Stimulated activated naive CD4-positive, alpha-beta T cell treated with Interleukin-2 at 50 U/mL for 16 hours (primary cell): Measurements from ENCODE around the gene INKA2.

Experiments used
- DNase-seq: peaks from one replicate; lab custom pipeline; 2025; lab: John Stamatoyannopoulos, UW

INKA2 gene

DNA sequence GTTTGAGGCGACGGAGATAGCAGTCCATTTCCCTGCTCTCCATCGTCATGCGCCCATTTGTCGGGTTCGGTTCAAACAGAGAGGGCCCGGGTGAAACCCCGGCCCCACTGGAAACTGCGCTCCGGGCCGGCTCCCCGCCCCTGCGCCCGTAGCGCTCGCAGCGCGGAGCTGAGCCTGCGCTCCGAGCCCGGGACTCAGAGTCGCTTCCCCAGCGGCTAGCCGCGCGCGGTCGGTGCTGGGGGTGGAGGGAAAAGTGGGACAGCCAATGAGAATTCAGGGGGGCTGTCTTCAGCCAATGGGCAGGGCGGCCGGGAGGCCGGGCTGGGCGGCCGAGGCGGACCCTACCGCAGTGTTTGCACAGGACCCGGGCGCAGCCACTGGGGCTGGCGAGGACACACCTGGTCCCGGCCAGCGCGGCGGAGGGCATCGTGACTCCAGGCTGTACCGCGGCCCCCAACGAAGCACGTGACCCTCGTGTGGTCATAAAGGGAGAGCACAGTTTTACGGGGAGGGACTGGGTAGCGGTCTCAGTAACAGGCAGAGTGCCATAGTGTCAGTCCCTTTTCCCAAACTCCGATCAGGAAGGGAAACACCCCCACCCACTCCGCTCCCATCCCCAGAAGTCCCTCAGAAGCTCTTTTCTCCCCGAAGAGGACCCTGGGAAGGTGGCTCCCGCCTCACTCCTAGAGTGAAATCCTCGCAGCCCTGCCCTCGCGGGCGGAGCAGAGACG is at the start of gene INKA2:
Gene INKA2 (minus strand): TSS at position 202 of the 731 bp plus-strand sequence. CDS start 153 bp downstream, at position 49.
- peak; percentile 67 for DNase-seq

- no peak for DNase-seq
Measured at GRCh38 chr1:111786669-111787207, 47.5 kb upstream of the INKA2 start.

DNA sequence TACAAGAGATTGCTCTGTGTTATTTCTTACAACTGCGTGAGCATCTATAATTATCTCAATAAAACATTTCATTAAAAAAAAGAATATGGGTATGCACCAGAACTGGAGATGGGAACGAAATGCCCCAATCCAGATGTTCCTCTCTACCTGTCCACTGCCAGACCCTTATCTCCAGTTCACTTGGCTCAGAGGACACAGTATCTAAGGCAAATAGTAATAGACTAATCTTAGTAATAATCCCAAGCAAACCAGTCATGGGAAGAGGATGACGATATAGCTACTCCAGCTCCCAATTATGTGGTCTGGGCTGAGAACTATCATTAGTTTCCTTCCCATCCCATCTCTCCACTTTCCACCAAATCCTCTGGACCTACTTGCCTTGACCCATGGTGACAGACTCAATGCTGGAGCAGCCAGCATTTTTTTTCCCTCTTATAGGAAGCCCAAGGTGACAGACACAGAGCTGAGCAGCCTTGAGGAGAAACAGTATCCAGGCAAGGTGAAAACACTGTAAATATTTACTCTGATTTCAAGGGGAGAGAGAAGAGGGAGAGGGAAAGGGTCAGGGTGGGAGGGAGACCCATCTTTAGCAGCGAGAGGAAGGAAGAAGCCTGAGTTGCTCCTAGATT is 45.2 kb upstream of the INKA2 start:
- no peak for DNase-seq

DNA sequence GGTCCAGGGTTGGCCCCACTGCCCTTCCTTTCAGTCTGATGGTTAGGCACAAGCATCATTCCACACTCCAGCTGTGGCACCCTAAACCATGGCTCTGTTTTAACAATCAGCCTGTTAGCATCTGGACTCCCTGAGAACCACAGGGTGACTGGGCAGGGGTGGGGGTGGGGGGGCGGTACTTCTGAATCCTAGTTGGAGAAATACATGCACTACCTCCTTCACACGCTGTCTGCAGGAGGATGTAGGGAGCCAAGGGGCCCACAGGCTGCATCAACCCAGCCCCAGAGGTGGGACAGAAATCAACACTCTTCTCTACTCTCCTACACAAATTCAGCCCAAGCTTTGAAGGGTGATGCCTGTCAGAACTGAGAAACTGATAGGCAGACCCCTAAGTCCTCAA is 40.4 kb upstream of the INKA2 start:
- DNase-seq: no peak

DNA sequence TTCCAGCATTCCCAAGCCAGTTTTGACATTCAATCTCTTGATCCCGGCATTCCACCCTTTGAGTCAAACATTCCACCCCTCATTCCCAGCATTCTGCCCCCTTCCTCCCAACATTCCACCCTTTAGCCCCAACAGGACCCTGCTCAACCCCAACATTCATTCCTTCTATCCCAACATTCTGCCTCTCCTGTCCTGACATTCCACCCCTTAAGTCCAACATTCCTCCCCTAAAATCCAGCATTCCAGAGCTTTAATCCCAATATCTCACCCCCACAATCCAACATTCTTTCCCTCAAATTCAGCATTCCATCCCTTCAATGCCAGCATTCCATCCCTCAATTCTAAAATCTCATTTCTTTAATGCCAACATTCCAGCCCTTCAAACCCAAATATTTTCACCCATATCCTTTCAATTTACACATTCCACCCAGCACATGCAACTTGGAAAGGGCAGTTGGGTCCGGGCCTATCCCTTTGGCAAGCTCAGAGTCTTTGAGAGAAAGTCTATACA is 39.4 kb upstream of the INKA2 start:
- no peak for DNase-seq

GRCh38 chr1:111778066-111778465 is 38.9 kb upstream of the INKA2 start:
- no peak for DNase-seq

DNA sequence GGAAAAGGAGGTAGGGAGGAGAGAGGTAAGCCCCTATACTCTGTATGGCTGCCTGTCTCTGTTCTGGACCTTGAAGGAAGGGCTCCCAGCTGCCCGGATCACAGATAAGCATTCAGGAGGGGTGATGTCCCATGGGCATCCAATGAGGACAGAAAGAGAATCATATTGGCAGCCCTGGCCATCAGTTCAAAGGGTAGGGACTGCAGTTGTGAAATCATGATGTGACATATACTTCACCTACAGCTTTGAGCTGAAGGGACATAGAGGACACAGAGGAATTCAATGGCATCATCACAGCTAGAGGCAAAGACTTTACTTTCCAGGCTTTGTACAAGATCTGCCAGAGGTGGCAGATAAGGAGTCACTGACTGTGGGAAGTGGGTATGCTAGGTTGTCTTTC is 38.1 kb upstream of the INKA2 start:
- no peak for DNase-seq

DNA sequence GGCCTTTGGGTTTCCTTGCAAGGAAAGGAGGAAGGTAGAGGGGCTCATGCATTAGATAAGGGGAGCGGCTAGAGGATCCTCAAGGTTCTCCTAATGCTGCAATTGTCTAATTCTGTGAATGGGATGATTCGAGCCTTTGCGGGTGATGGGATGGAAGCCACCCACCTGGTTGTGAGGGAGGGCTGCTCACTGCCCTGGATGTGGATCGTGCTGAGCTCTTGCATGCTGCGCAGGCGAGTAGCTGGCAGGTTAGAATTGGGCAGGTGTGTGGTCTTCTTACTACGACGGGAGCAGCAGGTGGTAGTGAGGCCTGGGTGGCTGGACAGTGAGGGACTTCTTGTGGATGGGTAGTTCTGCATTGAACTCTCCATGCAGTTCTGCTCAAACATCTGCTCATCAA is 37.7 kb upstream of the INKA2 start:
- DNase-seq: no peak

DNA sequence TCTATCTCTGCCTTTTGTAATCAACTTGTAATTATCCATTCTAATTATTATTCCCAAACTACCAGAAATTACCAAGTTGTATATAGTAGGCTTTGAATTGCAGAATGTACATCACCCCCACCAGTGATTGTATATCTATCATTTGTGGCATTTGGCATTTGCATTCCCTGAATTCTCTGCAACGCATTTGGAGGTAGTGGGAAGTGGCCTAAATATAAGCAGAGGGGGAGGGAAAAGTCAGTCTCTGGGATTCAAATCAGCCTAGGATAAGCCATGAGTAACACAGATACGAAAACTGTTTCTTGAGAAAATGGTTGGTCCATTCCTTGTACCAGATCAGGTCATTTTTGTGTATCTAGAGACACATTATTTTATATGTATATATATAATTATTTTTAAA is 37.2 kb upstream of the INKA2 start:
- DNase-seq: no peak

DNA sequence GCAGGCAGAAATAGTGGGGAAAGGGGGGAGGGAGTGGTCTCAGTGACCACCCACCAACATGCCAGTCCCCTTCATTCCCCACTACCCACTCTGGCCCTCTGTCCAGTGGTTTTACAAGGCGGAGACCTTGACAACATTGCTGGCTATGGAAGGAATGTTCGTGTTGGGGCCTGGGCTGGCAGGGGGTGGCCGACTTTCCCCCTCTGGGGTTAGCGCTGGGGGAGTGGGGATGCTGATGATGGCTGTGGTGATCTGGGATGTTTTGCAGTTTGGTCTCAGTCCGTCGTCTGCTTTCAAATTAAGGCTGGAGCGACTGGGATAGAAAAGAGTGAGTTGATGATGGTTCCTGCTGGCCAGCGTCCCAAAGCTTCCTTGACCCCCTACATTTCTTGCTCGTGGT is 36.8 kb upstream of the INKA2 start:
- DNase-seq: no peak

DNA sequence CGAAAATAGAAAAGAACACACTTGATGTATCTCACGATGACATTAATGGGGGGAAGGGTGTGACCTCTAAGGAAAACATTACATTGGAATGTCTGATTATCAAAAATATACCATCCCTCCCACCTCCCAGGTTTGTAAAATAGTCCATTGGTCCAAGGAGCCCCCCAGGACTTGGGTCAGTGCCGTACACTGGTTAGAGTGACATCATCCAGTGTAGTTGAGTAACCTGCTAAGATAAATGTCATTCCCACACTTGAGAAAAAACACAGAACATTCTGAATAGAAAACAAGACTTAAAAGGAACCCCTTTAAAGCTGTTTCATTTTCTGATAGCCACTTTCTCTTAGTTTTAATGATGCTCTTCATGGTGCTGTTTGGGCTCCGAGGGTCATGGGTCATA is 31.7 kb upstream of the INKA2 start:
- no peak for DNase-seq

- DNase-seq: peak; percentile 1
Measured at GRCh38 chr1:111769517-111770146, 30.4 kb upstream of the INKA2 start.

GRCh38 chr1:111768625-111769024 is 29.4 kb upstream of the INKA2 start:
- DNase-seq: no peak

- no peak for DNase-seq
Measured at GRCh38 chr1:111768023-111768422, 28.8 kb upstream of the INKA2 start.

GRCh38 chr1:111762332-111762731 is 23.1 kb upstream of the INKA2 start:
- no peak for DNase-seq

DNA sequence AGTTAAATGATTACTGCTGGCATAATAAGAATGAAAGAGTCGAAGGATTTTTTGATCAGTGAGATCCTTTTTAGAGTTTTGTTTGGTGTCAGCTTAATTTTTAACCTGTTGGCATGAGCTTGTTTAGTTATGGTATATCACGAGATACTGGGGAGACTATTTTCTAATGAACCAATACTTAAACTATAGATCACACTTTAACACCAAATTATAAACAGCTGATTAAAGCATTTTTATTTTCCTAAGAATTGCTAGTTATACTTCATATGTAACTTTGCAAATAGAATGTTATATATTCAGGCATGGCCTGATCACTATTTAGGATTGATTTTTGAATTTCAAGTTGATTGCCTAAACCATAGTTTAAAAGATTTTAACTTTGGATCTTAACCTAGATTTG is 22.5 kb upstream of the INKA2 start:
- no peak for DNase-seq

GRCh38 chr1:111758373-111758772 is 19.2 kb upstream of the INKA2 start:
- DNase-seq: no peak

GRCh38 chr1:111756124-111756513 is 16.9 kb upstream of the INKA2 start:
- no peak for DNase-seq

- DNase-seq: peak; percentile 93
Measured at GRCh38 chr1:111755331-111756123, 16.3 kb upstream of the INKA2 start, which contains the start of gene DDX20. DDX20 (plus strand) TSS chr1:111755901; CDS start chr1:111755925, 24 bp downstream.

GRCh38 chr1:111754984-111755330 is 15.8 kb upstream of the INKA2 start:
- DNase-seq: peak; percentile 27

DNA sequence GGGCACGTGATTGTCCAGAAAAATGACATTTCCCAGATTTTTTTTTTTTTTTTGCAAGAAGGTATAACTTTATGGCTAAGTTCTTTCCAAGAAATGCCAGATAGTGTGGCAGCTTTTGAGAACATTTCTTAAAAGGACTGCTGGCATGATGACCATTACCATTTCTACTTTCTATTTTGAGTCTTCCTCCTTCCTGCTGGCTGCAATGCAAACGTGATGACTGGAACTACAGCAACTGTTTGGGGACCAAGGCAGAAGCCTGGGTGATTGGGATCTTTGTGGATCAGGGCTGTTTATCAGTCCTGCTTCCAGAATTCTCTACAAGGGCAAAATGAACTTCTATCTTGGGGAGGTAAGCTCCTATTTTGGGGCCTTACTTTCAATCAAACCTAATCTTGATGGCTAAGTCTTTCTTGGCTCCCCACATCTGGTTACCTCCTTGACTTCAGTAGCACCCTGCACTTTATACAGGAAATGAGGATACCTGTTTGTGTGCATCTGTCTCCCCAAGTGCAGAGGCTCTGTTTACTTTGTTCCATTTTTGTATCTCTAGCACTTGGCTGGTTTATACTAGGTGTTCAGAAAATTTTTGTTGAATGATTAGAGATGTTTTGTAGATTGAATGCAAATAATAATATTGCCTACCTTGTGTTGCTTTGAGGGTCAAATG is 12.8 kb upstream of the INKA2 start:
- no peak for DNase-seq
